ENCODE data around the gene HAPLN3. TPM values are rescaled to one million over a fixed set of nuclear protein-coding genes. Genes with fewer than 3 reads are reported as not detected.

HAPLN3 gene
- total RNA-seq, 8 experiments from 2014 or later: 0.16 to 2.6 (median 1.2) TPM

DNA sequence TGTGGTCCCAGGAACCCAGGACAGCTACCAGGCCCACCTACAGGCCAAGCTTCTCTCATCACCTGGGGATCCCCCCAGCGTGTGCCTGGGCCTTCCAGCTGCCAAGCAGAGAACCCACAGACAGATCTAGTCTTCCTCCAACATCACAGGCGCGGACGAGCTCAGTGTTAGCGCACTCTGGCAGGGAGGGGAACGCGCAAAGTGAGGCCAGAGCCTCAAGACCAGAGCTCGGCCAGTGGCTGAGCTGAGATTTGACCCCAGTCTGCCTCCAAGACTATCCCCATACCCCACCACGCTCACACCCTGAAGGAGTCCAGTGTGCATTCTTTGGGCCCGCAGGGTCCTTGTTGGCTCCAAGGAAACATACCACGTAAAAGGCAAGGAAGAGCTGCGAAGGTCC is 12.8 kb upstream of the HAPLN3 start:
- WGBS, 10 experiments: 89 to 100% (median 97%) methylated on average over 1 to 7 of the region's 12 CpGs; no CpG with 5 or more reads in 6 of the 10 experiments
- in situ Hi-C loops (cut with MboI; ENCODE audit: low pct_unique_long_range_greater_than_20kb in 2 of 9, low sequenced_read_pairs in 9 of 9, unreplicated experiment in 9 of 9): loop anchor here in 3 of 9 experiments (10.0 to 25.0 kb wide), 3 partner anchors 104 to 279 kb away; no protein-coding TSS in a partner anchor
- no peak for ATAC-seq (replicated peaks in 6 of 8)

DNA sequence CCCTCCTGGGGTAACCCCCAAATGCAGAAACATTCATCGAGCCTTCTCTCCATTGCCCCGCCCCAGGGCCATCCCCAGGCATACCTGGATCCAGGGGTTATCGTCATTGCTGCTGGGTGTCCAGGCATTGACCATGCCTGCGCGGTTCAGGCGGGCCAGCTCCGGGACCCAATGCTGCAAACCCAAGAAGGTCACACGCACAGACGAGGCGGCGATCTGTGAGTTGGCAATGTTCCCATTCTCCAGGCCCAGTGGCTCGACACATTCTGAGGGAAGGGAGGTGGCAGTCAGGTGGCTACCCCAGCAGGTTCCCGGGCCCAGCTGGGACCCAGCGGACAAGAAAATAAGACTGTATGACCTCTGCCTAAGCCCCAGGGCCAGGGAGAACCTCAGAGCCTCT is 11.8 kb upstream of the HAPLN3 start:
- peaks cover 12 to 23% of the 10 kb centered on the region in 2 donors for H3K4me1 ChIP-seq (replicated peaks in 1 of 2)
- H3K27ac ChIP-seq: no peak overlapping the region
- ATAC-seq (replicated peaks in 6 of 8): no peak
- WGBS, 10 experiments: 40 to 100% (median 91%) methylated on average over 2 to 14 of the region's 14 CpGs; no CpG with 5 or more reads in 4 of the 10 experiments
- H3K4me3 ChIP-seq: no peak overlapping the region
- in situ Hi-C loops (cut with MboI; ENCODE audit: low pct_unique_long_range_greater_than_20kb in 2 of 9, low sequenced_read_pairs in 9 of 9, unreplicated experiment in 9 of 9): loop anchor here in 3 of 9 experiments (10.0 to 25.0 kb wide), 3 partner anchors 105 to 280 kb away; no protein-coding TSS in a partner anchor

More for the DNA sequence above, 12.8 kb upstream of the HAPLN3 start:
- Histone ChIP-seq H3K4me3 (no peak overlapping the region), H3K4me1 (replicated peaks in 1 of 2) (peaks cover 17 to 28% of the 10 kb centered on the region in 2 donors), H3K27ac (no peak overlapping the region)

DNA sequence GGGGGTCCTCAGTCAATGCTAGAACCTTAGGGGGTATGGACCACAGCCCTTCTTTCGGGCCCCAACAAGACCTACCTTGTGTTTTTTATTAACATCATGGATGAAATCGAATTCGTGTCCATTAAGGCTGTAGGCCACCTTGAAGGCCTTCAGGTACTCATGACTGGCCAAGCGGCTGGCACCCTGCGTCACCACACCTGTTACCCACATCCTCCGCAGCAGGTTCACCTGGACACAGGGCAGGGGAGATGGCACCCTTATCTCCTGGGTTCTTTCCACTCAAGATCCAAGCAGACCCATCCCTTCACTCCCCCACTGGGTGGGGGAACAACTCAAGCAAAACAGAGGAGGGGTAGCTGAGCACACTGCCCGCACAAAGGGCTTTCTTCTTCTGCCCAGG is 11.2 kb upstream of the HAPLN3 start:
- 88 to 100% (median 100%) methylated on average over 1 to 6 of the region's 7 CpGs; no CpG with 5 or more reads in 4 of the 10 experiments for WGBS, 10 experiments
- in situ Hi-C loops (cut with MboI; ENCODE audit: low pct_unique_long_range_greater_than_20kb in 2 of 9, low sequenced_read_pairs in 9 of 9, unreplicated experiment in 9 of 9): loop anchor here in 3 of 9 experiments (10.0 to 25.0 kb wide), 3 partner anchors 106 to 281 kb away; no protein-coding TSS in a partner anchor
- Histone ChIP-seq H3K27ac (no peak overlapping the region), H3K4me1 (replicated peaks in 1 of 2) (peaks cover 7 to 17% of the 10 kb centered on the region in 2 donors), H3K4me3 (no peak overlapping the region)
- ATAC-seq (replicated peaks in 6 of 8): no peak

DNA sequence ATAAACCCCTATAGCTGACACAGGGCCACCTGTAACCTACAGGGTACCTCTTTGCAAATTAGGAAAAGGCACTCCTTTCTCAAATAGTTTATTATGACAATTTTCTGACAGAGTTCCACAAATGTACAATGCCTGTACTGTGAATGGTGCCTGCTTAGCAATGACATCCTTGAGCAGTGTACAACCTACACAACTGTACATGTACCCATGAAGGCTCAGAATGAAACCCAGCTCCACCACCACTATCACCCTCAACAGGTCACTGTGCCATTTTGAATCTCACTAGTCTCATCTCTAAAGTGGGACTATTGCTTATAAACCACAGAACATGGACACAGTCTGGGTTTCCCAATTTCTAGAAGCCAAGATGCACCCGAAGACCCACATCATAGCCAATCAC is 10.8 kb upstream of the HAPLN3 start:
- in situ Hi-C loops (cut with MboI; ENCODE audit: low pct_unique_long_range_greater_than_20kb in 2 of 9, low sequenced_read_pairs in 9 of 9, unreplicated experiment in 9 of 9): loop anchor here in 3 of 9 experiments (10.0 to 25.0 kb wide), 3 partner anchors 106 to 281 kb away; no protein-coding TSS in a partner anchor
- no peak overlapping the region for H3K4me3 ChIP-seq
- no peak overlapping the region for H3K27ac ChIP-seq
- WGBS, 10 experiments: 67 to 100% (median 80%) methylated on average over 1 of the region's 1 CpG; no CpG with 5 or more reads in 7 of the 10 experiments
- peaks cover 7 to 17% of the 10 kb centered on the region in 2 donors for H3K4me1 ChIP-seq (replicated peaks in 1 of 2)
- no peak for ATAC-seq (replicated peaks in 6 of 8)

- Histone ChIP-seq H3K4me1 (replicated peaks in 1 of 2) (peaks cover 7 to 17% of the 10 kb centered on the region in 2 donors), H3K4me3 (no peak overlapping the region), H3K27ac (no peak overlapping the region)
- ATAC-seq (replicated peaks in 6 of 8): no peak
- in situ Hi-C loops (cut with MboI; ENCODE audit: low pct_unique_long_range_greater_than_20kb in 2 of 9, low sequenced_read_pairs in 9 of 9, unreplicated experiment in 9 of 9): loop anchor here in 3 of 9 experiments (10.0 to 25.0 kb wide), 3 partner anchors 107 to 282 kb away; no protein-coding TSS in a partner anchor
- WGBS, 10 experiments: 80 to 83% methylated on average over 1 of the region's 11 CpGs; no CpG with 5 or more reads in 8 of the 10 experiments
These were observed 10.2 kb upstream of the HAPLN3 start for GRCh38 chr15:88905576-88905975.

DNA sequence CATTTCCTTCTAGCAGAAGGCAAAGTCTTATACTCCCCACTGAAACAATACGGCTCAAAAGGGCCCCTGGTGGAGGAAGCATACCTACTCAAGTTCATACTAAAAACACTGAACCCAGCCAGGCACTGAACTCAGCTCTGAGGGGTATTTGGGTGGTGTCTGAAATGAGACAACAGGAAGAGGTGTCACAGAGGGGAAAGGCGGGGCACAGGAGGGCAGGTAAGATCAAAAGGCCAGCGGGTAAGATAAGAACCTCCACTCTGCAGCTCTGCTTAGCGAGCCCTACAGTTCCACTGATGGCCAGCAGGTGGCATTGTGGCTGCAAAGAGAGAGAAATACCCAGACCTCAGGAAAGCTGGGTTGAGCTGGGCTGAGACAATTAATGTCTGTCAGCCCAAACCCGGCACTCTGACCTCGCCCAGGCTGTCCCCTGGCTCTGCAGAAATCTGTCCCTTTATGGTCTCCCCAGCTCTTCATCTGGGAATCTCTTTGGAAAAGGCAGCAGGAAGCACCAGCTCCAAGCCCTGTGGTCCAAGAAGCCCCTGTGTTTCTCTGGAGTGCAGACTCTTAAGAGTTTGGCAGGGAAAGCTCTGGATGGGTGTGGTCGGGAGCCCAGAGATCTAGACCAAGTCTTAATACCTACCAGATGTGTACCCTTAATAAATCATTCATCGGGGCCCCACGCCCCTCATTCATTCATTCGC is 9.4 kb upstream of the HAPLN3 start:
- no peak overlapping the region for H3K4me3 ChIP-seq
- peaks cover 7 to 17% of the 10 kb centered on the region in 2 donors for H3K4me1 ChIP-seq (replicated peaks in 1 of 2)
- ATAC-seq (replicated peaks in 6 of 8): peak; percentile 64 to 95 (median 84)
- H3K27ac ChIP-seq: no peak overlapping the region
- WGBS, 10 experiments: 0 to 80% (median 23%) methylated on average over 1 to 7 of the region's 10 CpGs
- in situ Hi-C loops (cut with MboI; ENCODE audit: low pct_unique_long_range_greater_than_20kb in 2 of 9, low sequenced_read_pairs in 9 of 9, unreplicated experiment in 9 of 9): loop anchor here in 3 of 9 experiments (10.0 to 25.0 kb wide), 3 partner anchors 108 to 283 kb away; no protein-coding TSS in a partner anchor

GRCh38 chr15:88904257-88904623 is 8.9 kb upstream of the HAPLN3 start:
- Histone ChIP-seq H3K27ac (no peak overlapping the region), H3K4me1 (replicated peaks in 1 of 2) (peaks cover 3 to 12% of the 10 kb centered on the region in 2 donors), H3K4me3 (no peak overlapping the region)
- ATAC-seq (replicated peaks in 6 of 8): no peak
- 50 to 80% (median 60%) methylated on average over 1 of the region's 2 CpGs; no CpG with 5 or more reads in 7 of the 10 experiments for WGBS, 10 experiments
- in situ Hi-C loops (cut with MboI; ENCODE audit: low pct_unique_long_range_greater_than_20kb in 2 of 9, low sequenced_read_pairs in 9 of 9, unreplicated experiment in 9 of 9): loop anchor here in 3 of 9 experiments (10.0 to 25.0 kb wide), 3 partner anchors 108 to 283 kb away; no protein-coding TSS in a partner anchor

GRCh38 chr15:88902846-88903245 is 7.5 kb upstream of the HAPLN3 start:
- in situ Hi-C loops (cut with MboI; ENCODE audit: low pct_unique_long_range_greater_than_20kb in 2 of 9, low sequenced_read_pairs in 9 of 9, unreplicated experiment in 9 of 9): loop anchor here in 3 of 9 experiments (10.0 to 25.0 kb wide), 3 partner anchors 109 to 284 kb away; no protein-coding TSS in a partner anchor
- ATAC-seq (replicated peaks in 6 of 8): no peak
- H3K27ac ChIP-seq: no peak overlapping the region
- 0 to 100% (median 100%) methylated on average over 1 of the region's 2 CpGs; no CpG with 5 or more reads in 4 of the 10 experiments for WGBS, 10 experiments
- H3K4me1 ChIP-seq (replicated peaks in 1 of 2): peaks cover 0 to 5% of the 10 kb centered on the region in 2 donors
- H3K4me3 ChIP-seq: no peak overlapping the region

GRCh38 chr15:88902221-88902835 is 7.0 kb upstream of the HAPLN3 start:
- WGBS, 10 experiments: 67 to 100% (median 84%) methylated on average over 1 to 5 of the region's 6 CpGs; no CpG with 5 or more reads in 2 of the 10 experiments
- no peak overlapping the region for H3K27ac ChIP-seq
- H3K4me3 ChIP-seq: no peak overlapping the region
- in situ Hi-C loops (cut with MboI; ENCODE audit: low pct_unique_long_range_greater_than_20kb in 2 of 9, low sequenced_read_pairs in 9 of 9, unreplicated experiment in 9 of 9): loop anchor here in 3 of 9 experiments (10.0 to 25.0 kb wide), 3 partner anchors 110 to 285 kb away; no protein-coding TSS in a partner anchor
- peaks cover 0 to 8% of the 10 kb centered on the region in 2 donors for H3K4me1 ChIP-seq (replicated peaks in 1 of 2)
- ATAC-seq (replicated peaks in 6 of 8): no peak

DNA sequence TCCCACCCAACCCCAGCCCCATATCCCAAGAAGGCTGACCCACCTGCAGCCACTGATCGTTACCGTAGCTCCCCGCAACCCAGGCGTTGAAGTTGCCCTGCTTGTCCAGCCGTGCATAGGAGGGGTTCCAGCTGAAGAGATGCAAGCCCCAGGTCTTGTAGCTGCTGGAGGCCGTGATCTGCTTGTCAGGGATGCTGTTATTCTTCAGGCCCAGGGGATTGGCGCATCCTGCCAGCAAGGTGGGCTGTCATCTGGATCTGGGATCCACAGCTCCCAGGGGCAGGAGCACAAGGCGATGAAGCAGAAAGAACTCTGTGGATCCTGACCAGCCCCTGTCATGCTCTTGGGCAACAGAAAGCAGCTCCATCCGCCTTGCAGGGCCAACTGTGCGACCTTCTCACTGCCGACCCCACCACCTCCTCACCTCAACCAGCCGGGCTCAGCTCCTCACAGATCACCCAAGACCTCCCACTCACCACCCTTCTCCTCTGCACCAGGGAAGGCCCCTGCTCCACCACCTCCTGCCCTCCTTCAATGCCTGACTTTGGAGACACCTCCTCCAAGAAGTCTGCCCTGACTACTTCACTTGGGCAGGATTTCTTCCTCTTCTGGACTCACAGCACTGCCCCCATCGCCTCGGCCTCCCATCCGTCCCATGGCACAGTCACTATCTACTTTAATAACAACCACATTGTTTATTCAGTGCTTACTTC is 6.3 kb upstream of the HAPLN3 start:
- Histone ChIP-seq H3K4me1 (replicated peaks in 1 of 2) (peaks cover 3 to 14% of the 10 kb centered on the region in 2 donors), H3K4me3 (no peak overlapping the region), H3K27ac (no peak overlapping the region)
- in situ Hi-C loops (cut with MboI; ENCODE audit: low pct_unique_long_range_greater_than_20kb in 2 of 9, low sequenced_read_pairs in 9 of 9, unreplicated experiment in 9 of 9): loop anchor here in 3 of 9 experiments (10.0 to 25.0 kb wide), 3 partner anchors 111 to 286 kb away; no protein-coding TSS in a partner anchor
- 73 to 100% (median 96%) methylated on average over 2 to 6 of the region's 15 CpGs; no CpG with 5 or more reads in 5 of the 10 experiments for WGBS, 10 experiments
- ATAC-seq (replicated peaks in 6 of 8): no peak

DNA sequence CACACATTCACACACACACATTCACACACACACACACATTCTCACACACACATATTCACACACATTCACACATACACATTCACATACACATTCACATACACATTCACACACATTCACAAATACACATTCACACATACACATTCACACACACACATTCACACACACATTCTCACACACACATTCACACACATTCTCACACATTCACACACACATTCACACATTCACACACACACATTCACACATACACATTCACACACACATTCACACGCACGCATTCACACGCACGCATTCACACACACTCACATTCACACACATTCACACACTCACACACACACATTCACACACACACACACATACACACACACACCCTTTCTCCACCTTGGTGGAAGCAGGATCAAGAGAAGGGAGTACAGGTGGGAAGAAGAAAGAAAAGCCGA is 5.7 kb upstream of the HAPLN3 start:
- Histone ChIP-seq H3K4me1 (replicated peaks in 1 of 2) (peaks cover 3 to 19% of the 10 kb centered on the region in 2 donors), H3K27ac (no peak overlapping the region), H3K4me3 (no peak overlapping the region)
- WGBS, 10 experiments: 100% methylated on average over 1 of the region's 5 CpGs; no CpG with 5 or more reads in 9 of the 10 experiments
- no peak for ATAC-seq (replicated peaks in 6 of 8)
- in situ Hi-C loops (cut with MboI; ENCODE audit: low pct_unique_long_range_greater_than_20kb in 2 of 9, low sequenced_read_pairs in 9 of 9, unreplicated experiment in 9 of 9): loop anchor here in 3 of 9 experiments (10.0 to 25.0 kb wide), 3 partner anchors 111 to 286 kb away; no protein-coding TSS in a partner anchor
